PFSK-1 (cell line): Measurements from ENCODE around the gene ADAM33.

Source experiments
- FOXP2 ChIP-seq: optimal IDR thresholded peaks from 2 replicates; pipeline ENCODE3; 2011; ENCODE audit warnings: borderline replicate concordance, control low read depth, inconsistent platforms; ENCODE audit not compliant: insufficient read depth; ENCODE audit errors: extremely low read length, extremely low read depth
- POLR2AphosphoS5 ChIP-seq: IDR thresholded peaks from 2 replicates; pipeline ENCODE4 v1.6.1; 2012; ENCODE audit warnings: low read depth, mild to moderate bottlenecking, control low read depth, low read length, moderate library complexity

DNA sequence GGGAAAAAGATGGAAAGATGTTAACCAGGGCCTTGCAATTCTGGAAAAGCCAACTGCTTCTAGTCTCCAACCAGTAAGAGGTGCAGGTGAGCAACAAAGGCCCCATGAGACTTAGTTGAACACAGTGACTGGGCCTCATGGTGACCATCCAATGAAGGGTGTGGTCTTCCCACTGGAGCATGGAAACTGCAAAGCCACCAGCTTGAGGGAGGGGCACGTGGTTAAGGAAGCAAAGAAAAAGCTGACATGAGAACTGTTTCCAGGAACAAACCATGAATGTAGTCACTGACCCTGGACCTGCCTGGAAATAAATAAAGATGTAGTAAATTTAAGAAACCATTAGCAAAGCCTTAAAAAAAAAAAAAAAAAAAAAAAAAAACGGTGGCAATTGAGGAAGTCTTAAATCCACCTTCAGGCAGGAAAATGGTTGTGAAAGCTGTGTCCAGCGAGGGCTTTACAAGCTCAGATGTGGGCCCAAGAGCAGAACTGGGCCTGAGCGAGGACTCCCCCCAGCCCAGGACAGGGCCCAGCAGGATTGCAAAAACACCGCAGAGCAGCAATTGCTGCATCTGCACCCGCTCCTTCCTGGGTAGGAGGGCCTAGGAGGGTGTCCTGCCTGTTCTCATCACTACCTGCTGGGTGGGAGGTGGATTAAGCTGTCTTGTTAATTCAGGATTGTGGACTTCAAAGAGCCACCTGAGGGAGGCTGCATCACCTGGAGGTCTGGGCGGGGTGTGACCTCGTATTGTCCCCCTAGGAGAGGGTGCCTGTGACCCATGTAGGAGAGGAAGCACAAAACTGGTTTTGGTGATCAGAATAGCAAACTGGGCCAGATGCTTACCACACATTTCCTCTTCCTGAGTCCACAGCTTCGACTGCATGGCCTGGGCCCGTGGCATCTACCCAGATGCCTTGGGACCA lies 28.9 kb downstream of the ADAM33 start:
- TF ChIP-seq FOXP2 (no peak), POLR2AphosphoS5 (no peak)
